Dendritic cell treated with granulocyte-macrophage colony-stimulating factor and Interleukin-4, amounts not matched to agents 40 ng/mL and 50 ng/mL, for 4 days (primary cell): ENCODE data around the gene PALLD.
"Not testable (repeated sequence)": the region's sequence is repeated elsewhere in the genome, so short reads cannot be mapped to it uniquely, and the experiment has no call there.

Experiments used
- H3K27ac Mint-ChIP-seq: one replicate; pipeline ENCODE4 v1.8.0; 2022; ENCODE audit warnings: mild to moderate bottlenecking, mixed read lengths
- H3K27me3 Mint-ChIP-seq: one replicate; pipeline ENCODE4 v1.8.0; 2022; ENCODE audit warnings: mild to moderate bottlenecking, mixed read lengths
- H3K36me3 Mint-ChIP-seq: one replicate; pipeline ENCODE4 v1.8.0; 2022; ENCODE audit warnings: low read depth, mixed read lengths
- H3K4me1 Mint-ChIP-seq: one replicate; pipeline ENCODE4 v1.8.0; 2022; ENCODE audit warnings: low read depth, mixed read lengths
- H3K4me3 Mint-ChIP-seq: one replicate; pipeline ENCODE4 v1.8.0; 2022; ENCODE audit warnings: mild to moderate bottlenecking, moderate library complexity, mixed read lengths
- H3K9me3 Mint-ChIP-seq: one replicate; pipeline ENCODE4 v1.8.0; 2022; ENCODE audit warnings: mixed read lengths
- intact Hi-C: fragments of 100-400 bp; cut with micrococcal nuclease; formaldehyde crosslinking; loops from one replicate; pipeline ENCODE4 v1.15.0; 2022

PALLD gene

DNA sequence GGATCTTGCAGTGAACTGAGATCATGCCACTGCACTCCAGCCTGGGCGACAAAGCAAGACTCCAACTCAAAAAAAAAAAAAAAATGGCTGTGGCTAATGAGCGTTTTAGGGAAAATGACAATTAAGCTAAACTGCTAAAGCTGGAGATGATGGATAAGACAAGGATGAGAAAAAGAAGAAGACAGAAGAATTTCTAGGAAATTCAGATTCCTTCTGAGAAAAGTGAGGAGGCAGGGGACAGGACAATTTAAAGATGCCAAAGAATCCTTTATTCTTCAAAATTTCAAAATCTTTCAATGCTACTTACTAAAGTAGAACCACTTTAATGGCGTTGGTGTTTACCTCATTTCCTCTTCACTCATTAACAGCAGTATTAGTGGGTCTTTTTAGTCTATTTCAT is 7.7 kb downstream of the PALLD start:
- peaks cover 22% of the 10 kb centered on the region for H3K4me1 Mint-ChIP-seq
- no peak overlapping the region for H3K4me3 Mint-ChIP-seq
- intact Hi-C loops = loop anchor here (2.0 kb wide), 1 partner anchor 24 kb away; the partner anchor contains the start of gene DDX60L
- no peaks in the 10 kb centered on the region for H3K9me3 Mint-ChIP-seq
- H3K27ac Mint-ChIP-seq = peak overlapping the region; percentile 77
- H3K27me3 Mint-ChIP-seq = no peaks in the 10 kb centered on the region
- no peaks in the 10 kb centered on the region for H3K36me3 Mint-ChIP-seq

DNA sequence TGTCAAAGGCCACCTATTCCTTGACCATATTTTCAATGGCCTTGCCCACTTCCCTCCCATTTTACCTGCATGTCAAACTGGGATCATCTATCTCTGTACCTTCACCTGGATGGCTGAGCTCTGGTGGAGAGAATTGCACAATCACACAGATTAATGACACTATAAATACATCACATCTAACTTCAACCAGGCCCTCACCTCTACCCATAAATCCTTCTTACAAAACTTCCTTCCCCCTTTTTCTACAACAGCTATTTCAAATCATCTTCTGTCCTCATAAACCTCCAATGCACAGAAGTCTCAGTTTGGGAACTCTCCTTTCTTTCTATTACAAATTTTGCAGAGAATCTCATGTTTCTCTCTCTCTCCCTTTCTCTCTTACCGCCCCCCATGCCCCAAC is 9.2 kb downstream of the PALLD start:
- H3K27ac Mint-ChIP-seq = no peak overlapping the region
- intact Hi-C loops = no loop called here
- H3K4me1 Mint-ChIP-seq = peaks cover 24% of the 10 kb centered on the region
- no peaks in the 10 kb centered on the region for H3K36me3 Mint-ChIP-seq
- H3K9me3 Mint-ChIP-seq = no peaks in the 10 kb centered on the region
- no peak overlapping the region for H3K4me3 Mint-ChIP-seq
- H3K27me3 Mint-ChIP-seq = no peaks in the 10 kb centered on the region

DNA sequence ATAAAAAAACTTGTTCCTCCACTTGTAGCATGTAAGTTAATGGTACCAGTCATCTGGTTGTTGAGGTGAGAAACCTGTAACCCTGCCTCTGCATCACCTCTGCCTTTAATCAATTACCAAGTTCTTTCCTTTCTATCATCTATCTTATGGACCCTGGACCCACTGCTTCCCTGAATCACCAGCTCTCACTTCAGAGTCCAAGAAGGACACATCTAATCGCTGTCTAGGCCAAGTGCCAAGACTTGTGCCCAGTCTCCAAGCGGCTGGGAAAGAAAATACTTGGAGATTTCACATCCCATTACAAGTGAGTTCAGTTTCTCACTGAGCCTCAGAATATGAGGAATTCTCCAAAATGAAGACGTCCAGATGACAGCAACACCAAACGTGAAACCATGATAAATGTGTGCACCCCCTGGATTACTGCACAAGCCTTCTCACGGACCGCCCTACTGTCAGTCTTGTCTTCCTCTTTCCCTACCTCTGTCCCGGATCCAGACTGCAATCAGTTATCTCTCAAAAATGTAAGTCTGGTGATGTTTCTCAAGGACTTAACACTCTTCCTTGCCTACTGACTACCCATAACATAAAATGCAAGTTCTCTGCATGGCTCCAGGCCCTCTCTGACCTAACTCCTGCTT is 10.4 kb downstream of the PALLD start:
- no peak overlapping the region for H3K4me3 Mint-ChIP-seq
- no peaks in the 10 kb centered on the region for H3K9me3 Mint-ChIP-seq
- intact Hi-C loops = no loop called here
- H3K36me3 Mint-ChIP-seq = no peaks in the 10 kb centered on the region
- H3K27me3 Mint-ChIP-seq = no peaks in the 10 kb centered on the region
- no peak overlapping the region for H3K27ac Mint-ChIP-seq
- H3K4me1 Mint-ChIP-seq = peaks cover 24% of the 10 kb centered on the region

DNA sequence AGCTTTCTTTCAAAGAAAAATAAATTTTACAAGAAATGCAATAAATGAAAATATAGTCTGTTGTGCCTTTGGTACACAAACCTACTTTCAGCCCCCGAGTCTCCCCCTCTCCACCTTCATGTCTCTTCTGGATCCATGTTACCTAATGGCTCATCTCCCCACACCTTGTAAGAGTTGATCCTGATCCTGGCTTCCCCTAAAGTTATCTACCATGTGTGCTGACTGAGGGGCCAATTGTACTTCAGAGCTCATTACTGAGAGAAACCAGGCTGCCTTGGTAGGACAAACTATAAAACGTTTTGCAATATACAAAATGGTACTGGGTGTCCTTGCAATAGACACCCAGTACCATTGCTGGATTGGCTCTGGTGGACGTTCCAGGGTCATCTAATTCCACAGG is 11.8 kb downstream of the PALLD start:
- intact Hi-C loops = no loop called here
- H3K27me3 Mint-ChIP-seq = no peaks in the 10 kb centered on the region
- H3K27ac Mint-ChIP-seq = no peak overlapping the region
- no peak overlapping the region for H3K4me3 Mint-ChIP-seq
- H3K4me1 Mint-ChIP-seq = peaks cover 16% of the 10 kb centered on the region
- H3K36me3 Mint-ChIP-seq = no peaks in the 10 kb centered on the region
- no peaks in the 10 kb centered on the region for H3K9me3 Mint-ChIP-seq

- Mint-ChIP-seq H3K27me3 (no peaks in the 10 kb centered on the region), H3K4me3 (no peak overlapping the region), H3K27ac (no peak overlapping the region), H3K36me3 (no peaks in the 10 kb centered on the region), H3K4me1 (peaks cover 5% of the 10 kb centered on the region), H3K9me3 (no peaks in the 10 kb centered on the region)
- intact Hi-C loops = loop anchor here (5.0 to 10.0 kb wide), 2 partner anchors 185 to 408 kb away; no protein-coding TSS in a partner anchor
Measured at GRCh38 chr4:168509786-168510185, 12.9 kb downstream of the PALLD start.

DNA sequence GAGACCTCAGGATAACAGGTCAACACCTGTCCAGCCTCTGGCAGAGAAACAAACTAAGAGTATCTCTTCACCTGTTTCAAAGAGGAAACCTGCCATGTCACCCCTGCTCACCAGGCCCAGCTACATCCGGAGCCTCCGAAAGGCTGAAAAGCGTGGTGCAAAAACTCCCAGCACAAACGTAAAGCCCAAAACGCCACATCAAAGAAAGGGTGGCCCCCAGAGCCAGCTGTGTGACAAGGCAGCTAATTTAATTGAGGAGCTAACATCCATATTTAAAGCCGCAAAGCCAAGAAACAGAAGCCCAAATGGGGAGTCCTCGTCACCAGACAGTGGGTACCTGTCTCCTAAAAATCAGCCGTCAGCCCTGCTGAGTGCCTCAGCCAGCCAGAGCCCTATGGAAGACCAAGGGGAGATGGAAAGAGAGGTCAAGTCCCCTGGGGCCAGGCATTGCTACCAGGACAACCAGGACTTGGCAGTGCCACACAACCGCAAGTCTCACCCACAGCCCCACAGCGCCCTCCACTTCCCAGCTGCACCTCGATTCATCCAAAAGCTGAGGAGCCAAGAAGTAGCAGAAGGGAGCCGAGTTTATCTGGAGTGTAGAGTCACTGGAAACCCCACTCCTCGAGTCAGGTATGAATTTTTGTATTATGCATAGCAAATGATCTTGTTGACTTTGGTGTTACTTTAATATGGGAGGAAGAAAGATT is 15.1 kb downstream of the PALLD start:
- intact Hi-C loops = loop anchor here (5.0 to 10.0 kb wide), 2 partner anchors 183 to 405 kb away; no protein-coding TSS in a partner anchor
- Mint-ChIP-seq H3K4me1 (peaks cover 5% of the 10 kb centered on the region), H3K9me3 (no peaks in the 10 kb centered on the region), H3K27ac (no peak overlapping the region), H3K27me3 (no peaks in the 10 kb centered on the region), H3K36me3 (no peaks in the 10 kb centered on the region), H3K4me3 (no peak overlapping the region)

DNA sequence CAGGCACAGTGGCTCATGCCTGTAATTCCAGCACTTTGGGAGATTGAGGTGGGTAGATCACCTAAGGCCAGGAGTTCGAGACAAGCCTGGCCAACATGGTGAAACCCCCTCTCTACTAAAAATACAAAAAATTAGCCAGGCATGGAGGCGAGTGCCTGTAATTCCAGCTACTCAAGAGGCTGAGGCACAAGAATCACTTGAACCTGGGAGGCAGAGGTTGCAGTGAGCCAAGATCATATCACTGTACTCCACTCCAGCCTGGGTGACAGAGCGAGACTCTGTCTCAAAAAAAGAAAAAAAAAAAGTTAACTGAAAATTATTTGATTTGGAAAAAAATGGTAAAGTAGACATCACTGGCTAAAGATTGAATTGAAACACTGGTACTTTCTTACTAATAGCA is 17.0 kb downstream of the PALLD start:
- not testable (repeated sequence) for H3K4me3 Mint-ChIP-seq, H3K9me3 Mint-ChIP-seq, H3K36me3 Mint-ChIP-seq, H3K4me1 Mint-ChIP-seq, H3K27me3 Mint-ChIP-seq, H3K27ac Mint-ChIP-seq
- intact Hi-C loops = loop anchor here (5.0 to 10.0 kb wide), 2 partner anchors 181 to 403 kb away; no protein-coding TSS in a partner anchor

- Mint-ChIP-seq H3K27ac (no peak overlapping the region), H3K4me3 (no peak overlapping the region), H3K36me3 (no peaks in the 10 kb centered on the region), H3K4me1 (peaks cover 3% of the 10 kb centered on the region), H3K27me3 (no peaks in the 10 kb centered on the region), H3K9me3 (no peaks in the 10 kb centered on the region)
- intact Hi-C loops = loop anchor here (5.0 to 10.0 kb wide), 2 partner anchors 180 to 403 kb away; no protein-coding TSS in a partner anchor
Measured at GRCh38 chr4:168514249-168514852, 17.5 kb downstream of the PALLD start.

GRCh38 chr4:168515222-168516011 is 18.6 kb downstream of the PALLD start:
- Mint-ChIP-seq H3K4me1 (no peaks in the 10 kb centered on the region), H3K4me3 (no peak overlapping the region), H3K36me3 (no peaks in the 10 kb centered on the region), H3K9me3 (no peaks in the 10 kb centered on the region), H3K27ac (no peak overlapping the region), H3K27me3 (no peaks in the 10 kb centered on the region)
- intact Hi-C loops = loop anchor here (10.0 kb wide), 1 partner anchor 179 kb away; no protein-coding TSS in a partner anchor

- H3K27ac Mint-ChIP-seq = no peak overlapping the region
- H3K9me3 Mint-ChIP-seq = no peaks in the 10 kb centered on the region
Measured at GRCh38 chr4:168516841-168517240, 20.0 kb downstream of the PALLD start.

GRCh38 chr4:168519576-168519975 is 22.7 kb downstream of the PALLD start:
- no peak overlapping the region for H3K27ac Mint-ChIP-seq
- no peaks in the 10 kb centered on the region for H3K36me3 Mint-ChIP-seq
- H3K9me3 Mint-ChIP-seq = no peaks in the 10 kb centered on the region
- H3K27me3 Mint-ChIP-seq = no peaks in the 10 kb centered on the region
- no peaks in the 10 kb centered on the region for H3K4me1 Mint-ChIP-seq
- no peak overlapping the region for H3K4me3 Mint-ChIP-seq
- intact Hi-C loops = loop anchor here (10.0 kb wide), 1 partner anchor 175 kb away; no protein-coding TSS in a partner anchor

More at GRCh38 chr4:168516841-168517240, 20.0 kb downstream of the PALLD start:
- Mint-ChIP-seq H3K4me3 (no peak overlapping the region), H3K4me1 (no peaks in the 10 kb centered on the region), H3K27me3 (no peaks in the 10 kb centered on the region), H3K36me3 (no peaks in the 10 kb centered on the region)
- intact Hi-C loops = loop anchor here (10.0 kb wide), 1 partner anchor 178 kb away; no protein-coding TSS in a partner anchor

DNA sequence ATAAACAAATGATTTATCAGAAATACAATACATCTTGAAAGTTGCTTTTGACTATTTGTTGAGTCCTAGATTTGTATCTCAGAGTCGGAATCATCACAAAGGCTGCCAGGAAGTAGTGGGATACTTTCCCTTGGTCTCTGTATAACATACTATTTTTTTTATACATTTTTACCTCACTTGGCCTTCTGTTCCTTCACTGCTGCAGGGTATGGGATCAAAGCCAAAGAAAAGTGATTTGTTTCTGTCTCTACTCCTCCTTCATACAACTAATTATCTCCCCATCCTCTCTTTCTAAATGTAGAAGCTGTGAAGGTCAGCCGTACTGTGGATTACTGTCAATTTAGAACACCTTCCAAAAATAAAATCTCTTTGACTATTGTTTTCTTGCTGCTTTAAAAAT is 24.9 kb downstream of the PALLD start:
- intact Hi-C loops = no loop called here
- Mint-ChIP-seq H3K9me3 (no peaks in the 10 kb centered on the region), H3K27ac (no peak overlapping the region), H3K36me3 (no peaks in the 10 kb centered on the region), H3K4me1 (no peaks in the 10 kb centered on the region), H3K27me3 (peaks cover 1% of the 10 kb centered on the region), H3K4me3 (no peak overlapping the region)

DNA sequence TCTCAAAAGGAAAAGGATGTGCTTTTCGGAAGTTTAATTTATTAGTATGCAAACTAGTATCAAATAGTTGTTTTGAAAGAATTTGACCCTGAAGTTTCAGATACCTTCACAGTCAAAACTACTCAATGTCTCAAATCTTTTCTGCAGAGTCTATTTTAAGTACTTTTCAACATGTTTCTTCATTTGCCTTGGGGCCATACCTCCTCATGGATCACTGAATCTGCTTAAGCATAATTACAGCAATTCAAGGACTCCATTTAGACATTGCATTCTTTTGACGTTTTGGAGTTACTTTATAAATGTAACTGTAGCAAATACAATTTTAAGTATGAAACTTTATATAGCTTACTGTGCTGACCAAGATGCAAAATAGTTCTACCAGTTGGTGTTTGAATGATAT is 25.5 kb downstream of the PALLD start:
- Mint-ChIP-seq H3K4me1 (peaks cover under 1% of the 10 kb centered on the region), H3K36me3 (no peaks in the 10 kb centered on the region), H3K4me3 (no peak overlapping the region), H3K27me3 (peaks cover 1% of the 10 kb centered on the region), H3K27ac (no peak overlapping the region), H3K9me3 (no peaks in the 10 kb centered on the region)
- intact Hi-C loops = no loop called here
